Osteoblast (primary cell): ENCODE results near the gene PTPRT. TPM values are rescaled to one million over a fixed set of nuclear protein-coding genes. Genes with fewer than 3 reads are reported as not detected.

ENCODE experiments used
- DNase-seq: peaks from one replicate; pipeline ENCODE4 v3.0.0; 2011; ENCODE audit warnings: low spot score, mixed read lengths; ENCODE audit not compliant: insufficient read length; ENCODE audit errors: missing footprints
- H2AFZ ChIP-seq: 2 replicates; pipeline ENCODE4 v1.6.0; 2011; ENCODE audit warnings: mild to moderate bottlenecking, low read length
- H3K27ac ChIP-seq: 2 replicates; pipeline ENCODE4 v1.5.1; 2011; ENCODE audit warnings: mild to moderate bottlenecking, low read depth, low read length, moderate library complexity
- H3K27me3 ChIP-seq: 2 replicates; pipeline ENCODE4 v1.6.0; 2012; ENCODE audit warnings: mild to moderate bottlenecking, control low read depth, inconsistent platforms, low read length, moderate library complexity; ENCODE audit not compliant: insufficient read depth
- H3K36me3 ChIP-seq: 2 replicates; pipeline ENCODE4 v1.5.1; 2011; ENCODE audit warnings: mild to moderate bottlenecking, low read length, control low read depth, moderate library complexity; ENCODE audit not compliant: insufficient read depth
- H3K4me1 ChIP-seq: 2 replicates; pipeline ENCODE4 v1.5.1; 2011; ENCODE audit warnings: mild to moderate bottlenecking, low read length, control low read depth, moderate library complexity; ENCODE audit not compliant: insufficient read depth
- H3K4me2 ChIP-seq: 2 replicates; pipeline ENCODE4 v1.6.0; 2011; ENCODE audit warnings: mild to moderate bottlenecking, low read length; ENCODE audit not compliant: insufficient read depth
- H3K4me3 ChIP-seq: fragments of 200-600 bp; sonication (generic); 3 replicates; pipeline ENCODE4 v1.5.1; 2012; ENCODE audit warnings: mild to moderate bottlenecking, low read length, inconsistent platforms; ENCODE audit not compliant: insufficient read depth
- H3K79me2 ChIP-seq: 2 replicates; pipeline ENCODE4 v1.6.0; 2012; ENCODE audit warnings: mild to moderate bottlenecking, low read length, control low read depth, inconsistent platforms; ENCODE audit not compliant: insufficient read depth
- H3K9me3 ChIP-seq: 2 replicates; pipeline ENCODE4 v1.5.1; 2011; ENCODE audit warnings: low read depth, low read length, control low read depth
- H4K20me1 ChIP-seq: 2 replicates; pipeline ENCODE4 v1.6.0; 2012; ENCODE audit warnings: mild to moderate bottlenecking, low read length, control low read depth; ENCODE audit not compliant: insufficient read depth
- CTCF ChIP-seq: IDR thresholded peaks from 2 replicates; pipeline ENCODE4 v1.5.1; 2011; ENCODE audit warnings: mild to moderate bottlenecking, low read depth, low read length, moderate library complexity; ENCODE audit errors: extremely low read depth
- total RNA-seq: library from RNA; depleted of rRNA; stranded (reverse); fragments of >200 nt; gene quantifications from 2 replicates; pipeline ENCODE4 v1.2.3, GENCODE V29; 2012

Gene PTPRT
- total RNA-seq, 1 donor: not detected

DNA sequence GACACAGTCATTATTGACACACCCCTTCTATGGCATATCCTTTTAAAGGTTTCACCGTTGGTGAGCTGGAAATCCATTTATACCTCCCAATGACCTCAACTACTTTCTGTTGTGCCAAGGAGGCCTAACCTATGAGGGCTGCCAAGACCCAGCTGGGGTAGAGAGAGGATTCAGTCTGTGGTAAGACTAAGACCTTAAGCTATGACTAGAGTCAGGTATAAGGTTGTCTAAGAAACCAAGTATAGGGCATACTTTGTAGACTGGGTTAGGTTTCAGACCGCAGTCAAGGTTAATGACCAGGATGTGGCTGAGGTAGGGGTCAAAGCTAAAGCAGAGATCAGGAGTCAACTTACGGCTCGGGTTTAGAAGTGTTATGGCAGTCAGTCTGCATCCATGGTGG, 930.3 kb downstream of the PTPRT start:
- DNase-seq: no peak
- H3K9me3 ChIP-seq: peaks cover 2% of the 10 kb centered on the region
- no peaks in the 10 kb centered on the region for H3K4me1 ChIP-seq
- H3K36me3 ChIP-seq: no peaks in the 10 kb centered on the region
- H3K4me3 ChIP-seq: no peak overlapping the region
- H3K27me3 ChIP-seq: no peaks in the 10 kb centered on the region
- TF ChIP-seq CTCF: no peak
- H3K27ac ChIP-seq: no peak overlapping the region
- no peak overlapping the region for H2AFZ ChIP-seq
- no peak overlapping the region for H3K4me2 ChIP-seq
- H4K20me1 ChIP-seq: no peaks in the 10 kb centered on the region
- H3K79me2 ChIP-seq: no peaks in the 10 kb centered on the region

- no peaks in the 10 kb centered on the region for H3K27me3 ChIP-seq
- H3K9me3 ChIP-seq: peaks cover 4% of the 10 kb centered on the region
- no peak overlapping the region for H3K27ac ChIP-seq
- DNase-seq: no peak
- H4K20me1 ChIP-seq: no peaks in the 10 kb centered on the region
- no peak overlapping the region for H3K4me2 ChIP-seq
- H3K79me2 ChIP-seq: no peaks in the 10 kb centered on the region
- no peak overlapping the region for H3K4me3 ChIP-seq
- H2AFZ ChIP-seq: no peak overlapping the region
- H3K36me3 ChIP-seq: no peaks in the 10 kb centered on the region
- no peak for TF ChIP-seq CTCF
- H3K4me1 ChIP-seq: no peaks in the 10 kb centered on the region
Measured at GRCh38 chr20:42258564-42259302, 931.0 kb downstream of the PTPRT start.

- no peak overlapping the region for H3K4me2 ChIP-seq
- H3K4me3 ChIP-seq: no peak overlapping the region
- no peak overlapping the region for H2AFZ ChIP-seq
- H3K27me3 ChIP-seq: no peaks in the 10 kb centered on the region
- no peaks in the 10 kb centered on the region for H3K79me2 ChIP-seq
- no peaks in the 10 kb centered on the region for H3K36me3 ChIP-seq
- peaks cover 4% of the 10 kb centered on the region for H3K9me3 ChIP-seq
- H4K20me1 ChIP-seq: no peaks in the 10 kb centered on the region
- H3K4me1 ChIP-seq: no peaks in the 10 kb centered on the region
- TF ChIP-seq CTCF: no peak
- no peak for DNase-seq
- no peak overlapping the region for H3K27ac ChIP-seq
Measured at GRCh38 chr20:42255821-42256220, 933.9 kb downstream of the PTPRT start.

DNA sequence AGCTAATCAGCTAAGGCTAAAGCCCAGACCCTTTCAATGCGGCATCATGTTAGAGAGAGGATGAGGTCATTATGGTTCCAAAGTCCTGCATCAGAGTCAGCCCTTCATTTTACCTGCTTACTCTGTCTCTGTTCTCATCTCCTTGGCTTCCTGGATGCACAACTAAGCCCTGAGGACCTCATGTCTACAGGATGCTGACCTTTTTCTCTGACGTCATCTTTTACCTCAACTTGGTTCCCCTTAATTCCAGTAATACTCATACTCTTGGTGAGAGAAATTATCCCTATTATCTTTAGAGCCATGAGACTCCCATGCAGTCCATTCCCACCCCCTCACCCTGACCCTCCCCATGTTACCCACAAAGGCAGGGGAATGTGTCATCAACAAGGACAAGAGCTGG, 935.0 kb downstream of the PTPRT start:
- H3K4me2 ChIP-seq: no peak overlapping the region
- peaks cover 4% of the 10 kb centered on the region for H3K9me3 ChIP-seq
- H3K36me3 ChIP-seq: no peaks in the 10 kb centered on the region
- no peaks in the 10 kb centered on the region for H3K4me1 ChIP-seq
- no peaks in the 10 kb centered on the region for H4K20me1 ChIP-seq
- H2AFZ ChIP-seq: no peak overlapping the region
- DNase-seq: no peak
- H3K79me2 ChIP-seq: no peaks in the 10 kb centered on the region
- H3K4me3 ChIP-seq: no peak overlapping the region
- no peak for TF ChIP-seq CTCF
- no peaks in the 10 kb centered on the region for H3K27me3 ChIP-seq
- H3K27ac ChIP-seq: no peak overlapping the region
